Activated CD4-positive, alpha-beta T cell treated with anti-CD3 and anti-CD28 coated beads for 36 hours (primary cell): ENCODE data around the gene BRMS1L. TPM values are rescaled to one million over a fixed set of nuclear protein-coding genes. Genes with fewer than 3 reads are reported as not detected.
"Not testable (repeated sequence)": the region's sequence is repeated elsewhere in the genome, so short reads cannot be mapped to it uniquely, and the experiment has no call there.

Experiments
- ATAC-seq: fragments of 200-7000 bp; cut with Tn5 transposase; one replicate; pipeline ENCODE4 v1.10.0; 2021; ENCODE audit warnings: mild to moderate bottlenecking, moderate library complexity
- CTCF ChIA-PET: fragments of 350-600 bp; sonication (Branson Sonifier 250); formaldehyde crosslinking; loops from one replicate; lab custom pipeline; 2021; ENCODE audit warnings: antibody characterized with exemption; lab: Charles Lee
- POLR2A ChIA-PET: fragments of 350-600 bp; sonication (Branson Sonifier 250); formaldehyde crosslinking; loops from one replicate; lab custom pipeline; 2021; ENCODE audit warnings: antibody characterized with exemption, inconsistent platforms; lab: Charles Lee
- DNase-seq: peaks from one replicate; pipeline ENCODE4 v3.0.0-alpha.2; 2020
- H3K27ac Mint-ChIP-seq: one replicate; pipeline ENCODE4 v1.8.0; 2021; ENCODE audit warnings: mixed read lengths
- H3K27me3 Mint-ChIP-seq: one replicate; pipeline ENCODE4 v1.8.0; 2021; ENCODE audit warnings: mixed read lengths
- H3K36me3 Mint-ChIP-seq: one replicate; pipeline ENCODE4 v1.8.0; 2021; ENCODE audit warnings: low read depth, mixed read lengths
- H3K4me1 Mint-ChIP-seq: one replicate; pipeline ENCODE4 v1.8.0; 2021; ENCODE audit warnings: mixed read lengths
- H3K4me3 Mint-ChIP-seq: one replicate; pipeline ENCODE4 v1.8.0; 2021; ENCODE audit warnings: mild to moderate bottlenecking, moderate library complexity, mixed read lengths
- H3K9me3 Mint-ChIP-seq: one replicate; pipeline ENCODE4 v1.8.0; 2021; ENCODE audit warnings: low read depth, mixed read lengths
- intact Hi-C, 2 experiments: fragments of 100-400 bp; cut with DNase I in 1 of 2; cut with micrococcal nuclease in 1 of 2; formaldehyde crosslinking; loops; one replicate each; pipeline versions ENCODE4 v1.14.2 to v1.15.1; 2022 to 2024; cut with DNase I, micrococcal nuclease
- total RNA-seq, 2 experiments: library from RNA; stranded (reverse); gene quantifications; one replicate each; pipeline ENCODE4 v1.2.3, GENCODE V29; 2021

The BRMS1L gene
- total RNA-seq, 2 experiments from 2014 or later, result 5.3 to 7.8 TPM

DNA sequence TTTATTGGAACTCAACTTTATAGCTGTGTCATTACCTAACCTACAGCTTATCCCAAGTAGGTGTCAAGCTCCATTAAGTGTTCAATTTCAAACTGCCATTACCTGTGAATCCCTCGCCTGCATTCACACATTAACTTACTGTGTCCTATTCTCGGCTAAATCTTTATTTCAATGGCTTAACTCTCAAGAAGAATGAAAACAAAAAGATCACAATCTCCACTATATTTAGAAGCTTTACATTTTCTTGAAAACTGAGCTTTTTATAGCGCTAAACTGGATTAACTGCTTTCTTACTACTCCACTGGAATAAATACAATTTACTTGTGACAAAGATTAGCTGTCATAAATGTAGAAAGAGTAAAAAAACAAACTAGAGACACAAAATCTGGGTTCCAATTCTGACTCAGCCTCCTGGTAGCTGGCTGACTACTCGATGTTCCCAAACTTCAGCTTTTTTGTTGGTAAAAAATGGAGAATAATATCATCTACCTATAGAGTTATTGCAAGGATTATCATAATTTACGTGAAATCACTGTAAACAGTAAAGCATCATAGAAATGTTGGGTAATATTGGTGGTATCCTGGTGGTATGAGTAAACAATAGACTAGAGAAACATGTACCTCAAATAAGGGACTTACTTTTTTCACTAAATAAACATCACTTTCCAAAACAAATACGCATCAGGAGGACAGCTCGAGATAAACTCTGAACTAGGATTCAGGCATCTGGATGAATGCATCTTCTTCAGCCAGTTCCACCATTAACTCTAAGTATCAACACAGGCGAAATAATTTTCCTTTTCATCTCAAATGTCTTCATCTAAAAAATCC, 18.8 kb upstream of the BRMS1L start:
- peak overlapping the region; percentile 95 for H3K4me3 Mint-ChIP-seq
- ATAC-seq (no peak), DNase-seq (no peak)
- POLR2A ChIA-PET, result no interaction called here
- CTCF ChIA-PET, result interaction anchor here (0.6 to 3.0 kb wide), 11 partner anchors 9 to 371 kb away, joined by 3 to 15 read pairs (median 3); no protein-coding TSS in a partner anchor
- H3K4me1 Mint-ChIP-seq, result peaks cover 27% of the 10 kb centered on the region
- intact Hi-C loops, result loop anchor here (5.0 to 10.0 kb wide), 6 partner anchors 40 to 933 kb away; partner anchors contain the start of genes BAZ1A (in 1 of the 2), FAM177A1 (in 1 of the 2), MBIP (in 1 of the 2) and PPP2R3C (in 1 of the 2)
- H3K27me3 Mint-ChIP-seq, result no peaks in the 10 kb centered on the region
- H3K9me3 Mint-ChIP-seq, result no peaks in the 10 kb centered on the region
- peak overlapping the region; percentile 70 for H3K27ac Mint-ChIP-seq
- peaks cover 11% of the 10 kb centered on the region for H3K36me3 Mint-ChIP-seq

DNA sequence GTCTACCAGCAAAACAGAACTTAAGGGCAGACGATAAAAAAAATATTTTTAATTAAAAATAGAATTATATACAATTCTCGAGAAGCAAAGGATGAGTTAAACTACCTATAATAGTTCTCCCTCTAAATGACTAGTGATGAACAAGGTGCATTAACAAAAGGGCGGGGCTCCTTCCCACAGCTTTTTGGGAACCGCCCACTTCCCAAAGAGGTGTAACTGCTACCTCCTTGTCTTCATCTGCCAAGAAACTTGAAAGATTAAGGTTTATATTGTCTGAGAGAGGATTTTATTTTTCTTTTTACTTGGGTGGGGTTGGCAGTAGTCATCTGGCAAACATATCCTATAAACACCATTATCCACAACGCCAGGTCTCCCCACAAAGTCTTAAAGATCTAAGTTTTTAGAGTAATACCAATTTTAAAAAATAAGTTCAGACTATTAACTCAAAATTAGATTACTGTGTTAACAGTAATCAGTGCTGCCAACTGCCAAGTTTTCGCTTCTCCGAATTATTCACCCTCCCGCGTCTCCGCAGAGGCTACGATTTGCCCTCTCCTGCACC, 18.0 kb upstream of the BRMS1L start:
- ChIA-PET CTCF (interaction anchor here (0.8 to 3.0 kb wide), 4 partner anchors 10 to 152 kb away, joined by 3 to 15 read pairs (median 4); no protein-coding TSS in a partner anchor), POLR2A (no interaction called here)
- Mint-ChIP-seq H3K27me3 (no peaks in the 10 kb centered on the region), H3K9me3 (no peaks in the 10 kb centered on the region), H3K4me3 (peak overlapping the region; percentile 95), H3K36me3 (peaks cover 7% of the 10 kb centered on the region), H3K4me1 (peaks cover 24% of the 10 kb centered on the region), H3K27ac (peak overlapping the region; percentile 97)
- DNase-seq (peak; percentile 54), ATAC-seq (no peak)
- intact Hi-C loops, result loop anchor here (2.0 to 10.0 kb wide), 8 partner anchors 41 to 933 kb away; partner anchors contain the start of genes BAZ1A (in 1 of the 2), FAM177A1 (in 1 of the 2), MBIP (in 1 of the 2) and PPP2R3C (in 1 of the 2)

DNA sequence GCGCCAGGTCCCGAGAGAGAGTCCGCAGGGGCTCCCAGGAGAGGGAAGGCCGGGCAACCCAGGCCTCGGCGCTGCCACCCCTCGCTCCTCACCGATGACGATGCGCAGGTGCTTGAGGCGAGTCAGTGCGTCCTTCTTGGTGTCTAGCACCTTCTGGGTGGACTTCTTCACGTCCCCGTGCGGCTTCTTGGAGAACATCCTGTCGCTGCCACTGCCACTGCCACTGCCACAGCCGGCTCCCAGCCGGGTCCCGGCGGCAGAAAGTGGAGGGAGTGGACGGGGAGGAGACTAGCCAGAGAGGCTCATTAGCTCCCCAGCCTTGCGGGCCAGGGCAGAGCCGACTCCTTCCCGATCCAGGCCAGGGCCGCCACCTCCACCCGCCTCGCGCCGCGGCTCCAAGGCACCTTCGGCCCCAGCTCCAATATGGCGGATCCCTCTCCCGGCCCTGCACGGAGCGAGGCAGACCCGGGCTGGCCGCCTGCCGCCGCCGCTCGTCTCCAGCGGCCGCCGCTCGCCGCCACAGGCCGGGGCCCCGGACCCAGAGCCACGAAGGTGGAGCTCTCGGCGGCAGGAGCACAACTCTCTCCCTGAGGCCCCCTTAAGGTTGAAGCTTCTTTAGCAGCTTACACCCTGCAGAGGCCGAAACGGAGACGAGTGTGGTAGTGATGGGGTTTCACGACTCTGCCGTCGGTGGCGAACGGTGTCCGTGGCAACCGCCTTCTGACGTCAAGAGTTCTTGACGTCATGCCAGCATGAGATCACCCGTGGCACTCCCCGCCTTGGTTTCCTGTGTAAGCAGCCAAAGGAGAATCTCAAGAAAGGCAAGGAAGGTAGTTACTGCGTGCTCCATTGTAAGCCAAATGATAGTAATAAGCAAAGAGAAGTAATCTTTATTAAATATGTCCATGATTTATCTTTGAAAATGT, 17.2 kb upstream of the BRMS1L start, which contains the start of gene RALGAPA1:
TSS of gene RALGAPA1 (minus strand) at position 658 of the 926 bp plus-strand sequence. CDS start at position 198, 460 bp downstream.
- peak within 1 kb of the TSS; percentile 95 for H3K4me3 Mint-ChIP-seq

DNA sequence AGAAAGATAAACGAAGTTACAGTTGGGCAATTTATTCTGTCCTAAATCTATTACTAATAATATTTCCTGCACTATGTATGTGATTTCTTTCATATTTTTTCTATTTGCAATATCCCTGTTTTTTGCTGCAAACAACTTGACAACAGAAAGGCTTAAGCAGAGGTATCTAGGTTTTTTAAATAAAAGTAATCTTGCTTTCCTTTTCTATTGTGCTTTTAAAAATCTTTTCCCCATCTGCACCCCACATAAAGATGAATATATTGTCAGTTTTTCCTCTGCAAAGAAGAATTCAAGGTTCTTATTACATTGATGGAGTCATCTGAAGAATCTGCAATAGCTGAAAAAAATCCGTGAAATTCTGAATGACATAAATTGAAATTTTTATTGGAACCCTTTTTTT, 16.5 kb upstream of the BRMS1L start:
- CTCF ChIA-PET, result interaction anchor here (1.0 kb wide), 2 partner anchors 8 to 13 kb away, joined by 5 to 9 read pairs; no protein-coding TSS in a partner anchor

More for the DNA sequence above, 17.2 kb upstream of the BRMS1L start, which contains the start of gene RALGAPA1:
- Mint-ChIP-seq H3K27ac (peak within 1 kb of the TSS; percentile 97), H3K4me1 (peaks cover 24% of the 10 kb centered on the region)
- H3K9me3 Mint-ChIP-seq, H3K36me3 Mint-ChIP-seq, H3K27me3 Mint-ChIP-seq: not testable (repeated sequence)
- CTCF ChIA-PET, result interaction anchor here (0.7 to 1.0 kb wide), 5 partner anchors 9 to 23 kb away, joined by 3 to 9 read pairs (median 3); no protein-coding TSS in a partner anchor
- ATAC-seq (peak; percentile 98), DNase-seq (peak; percentile 95)
- intact Hi-C loops, result loop anchor here (1.0 to 10.0 kb wide), 10 partner anchors 17 to 934 kb away; partner anchors contain the start of genes BRMS1L (in 2 of the 2), FAM177A1 (in 2 of the 2), BAZ1A (in 1 of the 2) and MBIP (in 1 of the 2)
- POLR2A ChIA-PET, result interaction anchor here (1.0 kb wide), 1 partner anchor 17 kb away, joined by 5 read pairs; the partner anchor contains the start of gene BRMS1L

DNA sequence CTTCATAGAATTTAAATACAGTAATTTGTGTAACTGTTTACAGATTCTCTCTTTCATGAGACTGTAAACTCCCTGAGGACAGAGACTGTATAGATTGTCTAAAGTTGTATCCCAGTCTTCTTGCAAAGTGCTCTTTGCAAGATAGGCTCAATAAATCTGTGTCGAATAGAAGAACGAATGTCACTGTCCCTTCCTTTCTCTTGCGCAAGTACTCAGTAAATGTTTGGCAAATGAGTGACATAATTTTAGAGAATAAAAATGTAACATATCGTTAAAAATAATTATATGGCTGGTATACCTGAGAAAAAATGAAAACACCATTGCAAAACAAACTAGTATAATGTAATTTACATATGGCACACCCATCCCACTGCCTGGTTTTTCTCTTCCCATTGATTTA, 15.2 kb upstream of the BRMS1L start:
- DNase-seq (no peak), ATAC-seq (no peak)
- H3K36me3 Mint-ChIP-seq, result no peaks in the 10 kb centered on the region
- H3K27ac Mint-ChIP-seq, result no peak overlapping the region
- no peaks in the 10 kb centered on the region for H3K27me3 Mint-ChIP-seq
- no peaks in the 10 kb centered on the region for H3K9me3 Mint-ChIP-seq
- H3K4me3 Mint-ChIP-seq, result no peak overlapping the region
- ChIA-PET POLR2A (no interaction called here), CTCF (no interaction called here)
- H3K4me1 Mint-ChIP-seq, result peaks cover 21% of the 10 kb centered on the region
- intact Hi-C loops, result loop anchor here (5.0 kb wide), 3 partner anchors 124 to 374 kb away; partner anchors contain the start of gene INSM2 (in 1 of the 2)

More for the DNA sequence above, 16.5 kb upstream of the BRMS1L start:
- Mint-ChIP-seq H3K27ac (no peak overlapping the region), H3K9me3 (no peaks in the 10 kb centered on the region), H3K36me3 (peaks cover 1% of the 10 kb centered on the region), H3K27me3 (no peaks in the 10 kb centered on the region), H3K4me3 (peak overlapping the region; percentile 95), H3K4me1 (peaks cover 24% of the 10 kb centered on the region)
- ATAC-seq (no peak), DNase-seq (no peak)
- intact Hi-C loops, result loop anchor here (1.0 to 10.0 kb wide), 10 partner anchors 17 to 935 kb away; partner anchors contain the start of genes BRMS1L (in 2 of the 2), FAM177A1 (in 2 of the 2), BAZ1A (in 1 of the 2) and MBIP (in 1 of the 2)
- POLR2A ChIA-PET, result interaction anchor here (1.0 kb wide), 1 partner anchor 17 kb away, joined by 5 read pairs; the partner anchor contains the start of gene BRMS1L

DNA sequence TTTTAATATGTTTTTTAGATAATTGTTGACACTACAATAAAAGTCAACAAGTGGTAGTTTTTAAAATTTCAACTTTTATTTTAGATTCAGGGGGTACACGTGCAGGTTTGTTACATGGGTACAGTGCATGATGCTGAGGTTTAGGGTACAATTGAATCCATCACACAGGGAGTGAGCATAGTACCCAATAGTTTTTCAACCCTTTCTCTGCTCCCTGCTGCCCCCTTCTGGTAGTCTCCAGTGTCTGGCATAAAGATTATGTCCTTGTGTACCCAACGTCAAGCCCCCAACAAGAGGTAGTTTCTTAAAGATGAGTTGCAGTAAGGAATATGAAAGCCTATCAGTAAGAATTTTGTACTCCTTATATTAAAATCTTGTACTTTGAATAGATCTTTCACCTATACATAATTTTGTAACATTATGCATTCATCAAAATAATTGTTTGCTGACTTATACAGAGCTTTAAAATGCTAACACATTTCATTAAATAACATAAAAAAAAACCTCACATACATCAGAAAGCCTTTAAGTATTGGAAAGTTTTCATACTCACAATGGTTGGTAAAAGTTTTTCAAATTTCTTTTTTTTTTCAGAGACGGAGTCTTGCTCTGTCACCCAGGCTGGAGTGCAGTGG, 11.7 kb upstream of the BRMS1L start:
- Mint-ChIP-seq H3K27ac (no peak overlapping the region), H3K9me3 (no peaks in the 10 kb centered on the region), H3K36me3 (no peaks in the 10 kb centered on the region), H3K4me3 (no peak overlapping the region), H3K27me3 (no peaks in the 10 kb centered on the region), H3K4me1 (no peaks in the 10 kb centered on the region)
- CTCF ChIA-PET, result interaction anchor here (0.7 to 2.0 kb wide), 20 partner anchors 8 to 972 kb away, joined by 3 to 6 read pairs (median 3); partner anchors contain the start of gene BRMS1L
- DNase-seq (peak; percentile 90), ATAC-seq (peak; percentile 89)
- intact Hi-C loops, result loop anchor here (1.0 to 5.0 kb wide), 5 partner anchors 126 to 377 kb away; partner anchors contain the start of gene INSM2 (in 1 of the 2)
- POLR2A ChIA-PET, result interaction anchor here (0.6 to 0.7 kb wide), 2 partner anchors 120 to 256 kb away, joined by 3 to 5 read pairs; no protein-coding TSS in a partner anchor

DNA sequence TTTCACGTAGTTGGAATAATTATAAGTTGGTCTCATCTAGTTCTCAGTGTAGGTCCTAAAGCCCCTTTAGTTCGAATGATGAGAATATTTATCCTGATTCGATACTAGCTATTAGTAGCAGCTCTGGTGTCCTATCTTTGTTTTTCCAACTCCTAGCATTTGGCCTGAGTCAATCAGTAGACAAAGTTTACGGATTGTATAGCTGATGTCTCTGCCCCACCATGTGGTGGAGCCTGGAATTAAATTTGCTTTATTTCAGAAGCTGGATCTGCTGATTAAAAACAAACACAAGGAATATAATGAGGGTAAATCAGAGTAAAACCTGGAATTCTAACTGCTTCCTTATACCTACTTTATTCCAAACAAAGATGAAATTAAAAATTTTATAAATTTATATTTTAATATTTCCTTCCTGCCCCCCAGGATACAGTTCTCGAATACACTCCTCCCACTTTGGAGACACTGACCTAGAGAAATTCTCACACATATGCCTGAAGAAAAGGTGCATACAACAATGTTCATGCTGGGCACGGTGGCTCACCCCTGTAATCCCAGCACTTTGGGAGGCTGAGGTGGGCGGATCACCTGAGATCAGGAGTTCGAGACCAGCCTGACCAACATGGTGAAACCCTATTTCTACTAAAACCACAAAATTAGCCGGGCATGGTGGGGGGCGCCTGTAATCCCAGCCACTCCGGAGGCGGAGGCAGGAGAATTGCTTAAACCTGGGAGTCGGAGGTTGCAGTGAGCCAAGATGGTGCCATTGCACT, 7.6 kb upstream of the BRMS1L start:
- ATAC-seq (peak; percentile 46), DNase-seq (peak; percentile 44)
- POLR2A ChIA-PET, result interaction anchor here (1.7 kb wide), 1 partner anchor 8 kb away, joined by 5 read pairs; the partner anchor contains the start of gene BRMS1L
- Mint-ChIP-seq H3K27me3 (no peaks in the 10 kb centered on the region), H3K4me1 (no peaks in the 10 kb centered on the region), H3K4me3 (no peak overlapping the region), H3K36me3 (no peaks in the 10 kb centered on the region), H3K27ac (no peak overlapping the region), H3K9me3 (no peaks in the 10 kb centered on the region)
- intact Hi-C loops, result no loop called here
- CTCF ChIA-PET, result interaction anchor here (0.6 to 2.2 kb wide), 14 partner anchors 9 to 654 kb away, joined by 3 to 15 read pairs (median 4); no protein-coding TSS in a partner anchor

DNA sequence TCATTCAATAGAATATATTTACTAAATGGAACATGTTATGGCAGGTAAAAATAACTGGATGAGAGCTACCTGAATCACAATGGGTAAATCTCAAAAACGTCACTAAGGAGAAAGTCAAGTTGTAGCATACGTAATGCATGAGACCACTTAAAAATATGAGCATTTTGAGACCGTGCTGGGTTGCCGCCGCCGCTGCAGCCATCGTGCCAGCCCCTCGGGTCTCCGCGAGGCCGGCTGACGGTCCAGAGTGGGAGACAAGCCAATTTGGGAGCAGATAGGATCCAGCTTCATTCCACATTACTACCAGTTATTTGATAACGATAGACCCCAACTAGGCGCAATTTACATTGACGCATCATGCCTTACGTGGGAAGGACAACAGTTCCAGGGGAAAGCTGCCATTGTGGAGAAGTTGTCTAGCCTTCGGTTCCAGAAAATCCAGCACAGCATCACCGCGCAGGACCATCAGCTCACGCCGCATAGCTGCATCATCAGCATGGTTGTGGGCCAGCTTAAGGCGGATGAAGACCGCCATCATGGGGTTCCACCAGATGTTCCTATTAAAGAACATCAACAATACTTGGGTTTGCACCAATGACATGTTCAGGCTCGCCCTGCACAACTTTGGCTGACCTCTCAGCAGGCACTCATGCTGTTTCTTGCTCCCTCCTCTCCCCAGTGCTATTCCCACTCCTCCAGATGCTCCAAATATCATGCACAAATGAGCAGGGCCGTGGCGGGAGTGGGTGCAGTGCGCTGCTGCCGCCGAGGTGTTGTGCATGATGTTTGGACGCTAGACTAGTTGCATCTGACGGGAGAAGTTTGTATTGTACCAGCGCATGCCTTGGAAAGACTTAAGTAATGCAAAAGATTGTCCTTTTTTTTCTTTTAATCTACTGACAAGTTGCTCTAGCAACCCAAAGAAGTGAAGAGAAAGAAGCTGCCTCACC, 6.3 kb upstream of the BRMS1L start:
- Mint-ChIP-seq H3K4me1 (no peaks in the 10 kb centered on the region), H3K4me3 (no peak overlapping the region), H3K27me3 (no peaks in the 10 kb centered on the region), H3K9me3 (no peaks in the 10 kb centered on the region), H3K36me3 (no peaks in the 10 kb centered on the region), H3K27ac (no peak overlapping the region)
- ATAC-seq, result no peak
- CTCF ChIA-PET, result interaction anchor here (1.0 to 2.4 kb wide), 2 partner anchors 13 to 131 kb away, joined by 6 to 10 read pairs; no protein-coding TSS in a partner anchor
- no peak for DNase-seq
- intact Hi-C loops, result no loop called here
- POLR2A ChIA-PET, result no interaction called here
